Measurements from ENCODE around the gene POLR2H.
A peak's percentile ranks its signal among the peaks of the same experiment; 100 is the strongest.

Gene POLR2H

GRCh38 chr3:184368586-184369183 lies 7.2 kb downstream of the POLR2H start:
- TF ChIP-seq CTCF (IDR thresholded peaks at IDR 0.05; ENCODE audit: insufficient read depth, low read length, missing control alignments) = no peak
- CTCF ChIA-PET = interaction anchor here (1.3 to 11.5 kb wide), 9 partner anchors 9 to 435 kb away, joined by 3 to 469 read pairs (median 11); partner anchors contain the start of gene THPO
- DNase-seq (ENCODE audit: low read depth, low spot score) = no peak
- POLR2A ChIA-PET = interaction anchor here (0.8 kb wide), 1 partner anchor 49 kb away, joined by 3 read pairs; no protein-coding TSS in a partner anchor
- no peak overlapping the region for H3K4me3 ChIP-seq (ENCODE audit: low read depth, low read length)

DNA sequence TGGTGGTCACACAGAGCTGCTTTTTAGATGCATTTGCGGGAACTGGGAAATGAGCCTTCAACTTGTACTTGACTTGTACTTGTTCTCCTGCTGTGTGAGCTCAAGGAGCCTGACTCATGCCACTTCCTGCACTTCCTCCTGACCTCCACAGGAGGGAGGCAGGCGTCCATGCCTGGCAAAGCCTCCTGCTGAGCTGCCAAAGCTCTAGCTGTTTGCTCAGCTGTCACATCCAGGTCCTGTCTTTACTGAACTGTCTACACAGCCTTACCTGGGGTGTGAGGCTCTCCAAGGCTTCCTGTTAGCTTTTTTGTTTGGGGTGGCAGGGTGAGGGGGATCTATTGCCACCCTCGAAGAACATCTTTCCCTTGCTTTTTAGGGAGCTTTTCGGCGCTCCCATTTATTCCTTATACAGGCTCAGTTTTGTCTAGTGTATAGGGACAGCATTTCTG lies 10.1 kb downstream of the POLR2H start:
- ChIA-PET POLR2A (interaction anchor here (0.6 to 1.1 kb wide), 4 partner anchors 10 to 190 kb away, joined by 3 to 5 read pairs (median 3); partner anchors contain the start of genes CLCN2 and POLR2H), CTCF (interaction anchor here (0.7 to 11.5 kb wide), 54 partner anchors 9 to 476 kb away, joined by 3 to 469 read pairs (median 6); partner anchors contain the start of genes CHRD, CLCN2 and POLR2H)
- peak; percentile 59 for DNase-seq (ENCODE audit: low read depth, low spot score)
- TF ChIP-seq CTCF (IDR thresholded peaks at IDR 0.05; ENCODE audit: insufficient read depth, low read length, missing control alignments) = peak; percentile 99
- H3K4me3 ChIP-seq (ENCODE audit: low read depth, low read length) = no peak overlapping the region

GRCh38 chr3:184372296-184372821 lies 10.8 kb downstream of the POLR2H start:
- TF ChIP-seq CTCF (IDR thresholded peaks at IDR 0.05; ENCODE audit: insufficient read depth, low read length, missing control alignments) = no peak
- ChIA-PET POLR2A (interaction anchor here (0.5 to 1.3 kb wide), 2 partner anchors 170 to 277 kb away, joined by 3 read pairs; no protein-coding TSS in a partner anchor), CTCF (interaction anchor here (0.9 to 11.5 kb wide), 38 partner anchors 9 to 429 kb away, joined by 3 to 469 read pairs (median 7); partner anchors contain the start of genes CHRD, CLCN2 and POLR2H)
- H3K4me3 ChIP-seq (ENCODE audit: low read depth, low read length) = no peak overlapping the region
- DNase-seq (ENCODE audit: low read depth, low spot score) = no peak

DNA sequence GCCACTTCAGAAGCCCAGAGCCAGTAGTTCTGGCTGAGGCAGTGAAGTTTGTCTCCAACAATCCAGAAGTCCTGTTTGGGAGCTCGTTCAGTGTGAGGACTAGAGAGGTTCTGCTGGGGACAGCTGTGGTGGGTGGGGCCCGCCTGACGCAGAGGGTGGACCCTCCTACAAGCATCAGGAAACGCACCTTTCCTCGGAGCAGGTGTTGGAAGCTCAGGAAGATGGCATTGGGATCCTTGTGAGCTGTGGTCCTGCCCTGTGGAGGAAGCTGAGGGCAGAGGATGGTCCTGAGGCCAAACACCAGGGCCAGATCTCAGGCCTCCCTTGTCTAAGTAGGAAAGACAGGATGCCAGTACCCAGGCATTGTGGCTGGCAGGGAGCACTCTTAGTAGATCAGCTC lies 11.4 kb downstream of the POLR2H start:
- ChIA-PET CTCF (interaction anchor here (1.1 to 11.5 kb wide), 20 partner anchors 8 to 435 kb away, joined by 3 to 469 read pairs (median 17); partner anchors contain the start of genes CHRD, CLCN2 and POLR2H), POLR2A (interaction anchor here (0.5 to 1.3 kb wide), 2 partner anchors 169 to 276 kb away, joined by 3 read pairs; no protein-coding TSS in a partner anchor)
- no peak for DNase-seq (ENCODE audit: low read depth, low spot score)
- no peak overlapping the region for H3K4me3 ChIP-seq (ENCODE audit: low read depth, low read length)
- TF ChIP-seq CTCF (IDR thresholded peaks at IDR 0.05; ENCODE audit: insufficient read depth, low read length, missing control alignments) = no peak

- ChIA-PET POLR2A (interaction anchor here (0.7 to 1.3 kb wide), 2 partner anchors 102 to 169 kb away, joined by 3 to 4 read pairs; no protein-coding TSS in a partner anchor), CTCF (interaction anchor here (0.7 to 11.5 kb wide), 12 partner anchors 8 to 435 kb away, joined by 3 to 469 read pairs (median 42); partner anchors contain the start of gene CHRD)
- no peak for TF ChIP-seq CTCF (IDR thresholded peaks at IDR 0.05; ENCODE audit: insufficient read depth, low read length, missing control alignments)
- no peak overlapping the region for H3K4me3 ChIP-seq (ENCODE audit: low read depth, low read length)
- DNase-seq (ENCODE audit: low read depth, low spot score) = no peak
Measured at GRCh38 chr3:184373422-184373821, 11.9 kb downstream of the POLR2H start.
